ENCODE measurements around the gene TMTC3.

GRCh38 chr12:88175544-88175943 lies 33.4 kb downstream of the TMTC3 start:
- TF ChIP-seq POLR2A (IDR thresholded peaks at IDR 0.05) = no peak
- TF ChIP-seq CTCF (IDR thresholded peaks at IDR 0.05) = no peak
- TF ChIP-seq POLR2AphosphoS5 (IDR thresholded peaks at IDR 0.05) = no peak
